Transverse colon (tissue), 4 donors: Measurements from ENCODE around the gene MED12L. TPM values are rescaled to one million over a fixed set of nuclear protein-coding genes. Genes with fewer than 3 reads are reported as not detected.

Experiments
- DNase-seq: peaks from one replicate; pipeline ENCODE4 v3.0.0-alpha.2; 2019
- H3K27ac ChIP-seq, 4 donors: fragments of 200-600 bp; sonication (generic); 2 replicates each; pipeline ENCODE4 v1.5.1; 2016 to 2018; ENCODE audit warnings: inconsistent platforms in 4 of 4
- H3K27me3 ChIP-seq: fragments of 200-600 bp; sonication (generic); 2 replicates; pipeline ENCODE4 v1.5.1; 2017; ENCODE audit warnings: inconsistent platforms
- H3K36me3 ChIP-seq, 4 donors: fragments of 200-600 bp; sonication (generic); 2 replicates each; pipeline ENCODE4 v1.5.1; 2017 to 2019; ENCODE audit warnings: inconsistent platforms in 4 of 4
- H3K4me1 ChIP-seq, 4 donors: fragments of 200-600 bp; sonication (generic); 2 replicates each; pipeline ENCODE4 v1.5.1; 2017 to 2020; ENCODE audit warnings: inconsistent platforms in 4 of 4
- H3K4me3 ChIP-seq, 4 donors: fragments of 200-600 bp; sonication (generic); 1 replicate in 1 of 4; 2 replicates in 3 of 4; pipeline versions ENCODE4 v1.5.1 to v1.6.1; 2017 to 2019; ENCODE audit warnings: inconsistent platforms in 4 of 4
- H3K9me3 ChIP-seq, 2 donors: fragments of 200-600 bp; sonication (generic); 2 replicates each; pipeline ENCODE4 v1.5.1; 2017 to 2019; ENCODE audit warnings: inconsistent platforms in 2 of 2
- EP300 ChIP-seq: sonication (generic); formaldehyde crosslinking; IDR thresholded peaks from one replicate; pipeline ENCODE4 v1.6.1; 2017; ENCODE audit warnings: antibody characterized with exemption, low read depth
- POLR2A ChIP-seq: fragments of 450-650 bp; IDR thresholded peaks from one replicate; pipeline ENCODE4 v1.6.1; 2016; ENCODE audit warnings: antibody characterized with exemption, mild to moderate bottlenecking, moderate library complexity
- POLR2AphosphoS5 ChIP-seq, 3 donors: sonication (generic); formaldehyde crosslinking; IDR thresholded peaks; one replicate each; pipeline ENCODE4 v1.6.1; 2016; ENCODE audit warnings: antibody characterized with exemption in 3 of 3
- WGBS, 2 donors: methylation state at CpG; one replicate each; pipeline ENCODE4 v1.1.5; 2018; ENCODE audit warnings: low coverage in 1 of 2; 5-methylcytosine and 5-hydroxymethylcytosine counted together
- in situ Hi-C, 4 donors: fragments of 200-750 bp; cut with MboI; loops; one replicate each; pipeline versions ENCODE4 v1.15.0 to v1.15.1; 2017; ENCODE audit warnings: low sequenced_read_pairs in 3 of 4, low pct_ligation_motif_present in 1 of 4, low pct_unique_long_range_greater_than_20kb in 1 of 4
- intact Hi-C: fragments of 100-400 bp; cut with DNase I; formaldehyde crosslinking; loops from one replicate; pipeline ENCODE4 v1.15.1; 2023; ENCODE audit warnings: low total_unique reads
- total RNA-seq, 4 donors: library from RNA; depleted of rRNA; stranded (reverse); fragments of >200 nt; gene quantifications; one replicate each; pipeline ENCODE4 v1.1.0, GENCODE V29; 2016
- TF ChIP-seq, protein P1 (sequence below), 5 experiments: fragments of 200-600 bp in 3 of 5; fragments of 450-650 bp in 2 of 5; sonication (generic) in 3 of 5; IDR thresholded peaks; 1 replicate in 2 of 5; 2 replicates in 3 of 5; pipeline ENCODE4 v1.5.1; 2016 to 2017; ENCODE audit warnings: antibody characterized with exemption in 5 of 5, inconsistent platforms in 3 of 5, mild to moderate bottlenecking in 2 of 5, moderate library complexity in 1 of 5

Gene MED12L
- total RNA-seq, 4 donors from 2014 or later, result under 0.01 to 8.6 (median 0.64) TPM

DNA sequence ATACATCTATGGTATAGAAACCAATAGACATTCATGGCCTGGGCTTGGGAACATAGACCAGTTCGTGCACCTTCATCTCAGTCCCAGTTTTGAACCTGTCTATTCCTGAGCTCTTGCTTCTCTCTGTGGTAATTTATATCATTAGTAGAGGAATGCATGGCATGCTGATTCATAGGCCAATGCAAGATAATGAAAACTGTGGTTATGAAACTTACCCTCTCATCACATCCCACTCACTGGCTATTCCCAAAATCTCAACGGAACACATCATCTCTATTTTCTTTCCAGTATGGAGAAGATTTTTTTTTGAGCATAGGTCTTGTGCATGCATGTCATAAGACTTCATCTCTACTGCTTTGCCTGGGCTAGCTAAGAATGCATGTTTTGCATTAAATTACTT is 317.8 kb downstream of the MED12L start:
- DNase-seq, result no peak
- H3K27ac ChIP-seq, result no peak overlapping the region
- TF ChIP-seq POLR2A (no peak), POLR2AphosphoS5 (IDR thresholded peaks at IDR 0.05) (no peak), EP300 (no peak)
- TF ChIP-seq, protein P1, sequence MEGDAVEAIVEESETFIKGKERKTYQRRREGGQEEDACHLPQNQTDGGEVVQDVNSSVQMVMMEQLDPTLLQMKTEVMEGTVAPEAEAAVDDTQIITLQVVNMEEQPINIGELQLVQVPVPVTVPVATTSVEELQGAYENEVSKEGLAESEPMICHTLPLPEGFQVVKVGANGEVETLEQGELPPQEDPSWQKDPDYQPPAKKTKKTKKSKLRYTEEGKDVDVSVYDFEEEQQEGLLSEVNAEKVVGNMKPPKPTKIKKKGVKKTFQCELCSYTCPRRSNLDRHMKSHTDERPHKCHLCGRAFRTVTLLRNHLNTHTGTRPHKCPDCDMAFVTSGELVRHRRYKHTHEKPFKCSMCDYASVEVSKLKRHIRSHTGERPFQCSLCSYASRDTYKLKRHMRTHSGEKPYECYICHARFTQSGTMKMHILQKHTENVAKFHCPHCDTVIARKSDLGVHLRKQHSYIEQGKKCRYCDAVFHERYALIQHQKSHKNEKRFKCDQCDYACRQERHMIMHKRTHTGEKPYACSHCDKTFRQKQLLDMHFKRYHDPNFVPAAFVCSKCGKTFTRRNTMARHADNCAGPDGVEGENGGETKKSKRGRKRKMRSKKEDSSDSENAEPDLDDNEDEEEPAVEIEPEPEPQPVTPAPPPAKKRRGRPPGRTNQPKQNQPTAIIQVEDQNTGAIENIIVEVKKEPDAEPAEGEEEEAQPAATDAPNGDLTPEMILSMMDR (IDR thresholded peaks at IDR 0.05), result no peak
- no peaks in the 10 kb centered on the region for H3K36me3 ChIP-seq
- in situ Hi-C loops, result no loop called here
- H3K27me3 ChIP-seq, result no peaks in the 10 kb centered on the region
- H3K4me1 ChIP-seq, result no peaks in the 10 kb centered on the region
- no peaks in the 10 kb centered on the region for H3K9me3 ChIP-seq
- 83 to 88% methylated on average over 2 of the region's 2 CpGs for WGBS, 2 donors
- intact Hi-C loops, result no loop called here
- no peak overlapping the region for H3K4me3 ChIP-seq

DNA sequence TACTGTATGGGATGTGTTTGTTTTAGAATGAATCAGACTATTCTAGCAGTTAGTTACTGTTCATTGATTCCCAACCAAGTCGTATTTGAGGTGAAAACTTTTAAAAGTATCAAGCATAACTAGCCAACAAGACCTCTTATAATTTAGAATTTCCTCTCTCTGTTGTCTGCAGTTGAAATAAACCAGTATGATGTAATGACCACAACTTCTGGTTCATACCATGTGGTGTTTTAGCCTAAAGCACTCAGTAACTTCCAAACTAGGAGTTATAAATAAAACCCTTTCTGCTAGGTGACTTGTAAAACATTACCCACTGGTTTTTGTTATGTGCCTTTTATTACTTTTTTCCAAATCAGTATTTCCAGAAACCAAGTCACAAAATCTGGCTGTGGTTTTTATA is 318.9 kb downstream of the MED12L start:
- TF ChIP-seq, protein P1 (IDR thresholded peaks at IDR 0.05), result no peak
- TF ChIP-seq POLR2AphosphoS5 (IDR thresholded peaks at IDR 0.05), result no peak
- no peak for TF ChIP-seq POLR2A
- TF ChIP-seq EP300, result no peak
- no peak for DNase-seq
- 15 to 22% methylated on average over 1 of the region's 1 CpG for WGBS, 2 donors
- Histone ChIP-seq H3K27ac (no peak overlapping the region), H3K4me1 (no peaks in the 10 kb centered on the region), H3K4me3 (no peak overlapping the region), H3K27me3 (no peaks in the 10 kb centered on the region), H3K9me3 (no peaks in the 10 kb centered on the region), H3K36me3 (no peaks in the 10 kb centered on the region)
- in situ Hi-C loops, result no loop called here
- intact Hi-C loops, result no loop called here

DNA sequence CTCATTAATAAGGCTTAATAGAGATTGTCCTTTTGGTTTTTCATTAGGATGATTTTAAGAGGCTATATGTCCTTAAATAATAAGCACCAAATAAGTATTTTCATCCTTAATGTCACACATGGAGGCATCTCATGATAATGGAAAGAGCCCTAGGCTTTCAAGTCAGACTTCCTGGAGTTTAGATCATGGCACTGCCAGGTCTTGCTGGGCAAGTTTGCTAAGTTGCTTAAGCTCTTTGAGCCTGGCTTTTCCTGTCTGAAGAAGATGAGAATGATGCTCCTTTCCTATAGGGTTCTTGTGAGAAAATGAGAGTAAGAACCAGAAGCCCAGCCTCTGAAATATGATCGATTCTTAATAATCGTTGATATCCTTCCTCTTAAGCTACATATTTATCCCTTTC is 322.5 kb downstream of the MED12L start:
- no peaks in the 10 kb centered on the region for H3K9me3 ChIP-seq
- 92 to 95% methylated on average over 2 of the region's 2 CpGs for WGBS, 2 donors
- H3K27ac ChIP-seq, result no peak overlapping the region
- TF ChIP-seq POLR2AphosphoS5 (IDR thresholded peaks at IDR 0.05) (no peak), POLR2A (no peak), EP300 (no peak)
- TF ChIP-seq, protein P1 (IDR thresholded peaks at IDR 0.05), result no peak
- H3K4me3 ChIP-seq, result no peak overlapping the region
- no peaks in the 10 kb centered on the region for H3K4me1 ChIP-seq
- no peaks in the 10 kb centered on the region for H3K36me3 ChIP-seq
- in situ Hi-C loops, result no loop called here
- DNase-seq, result no peak
- intact Hi-C loops, result no loop called here
- no peaks in the 10 kb centered on the region for H3K27me3 ChIP-seq

DNA sequence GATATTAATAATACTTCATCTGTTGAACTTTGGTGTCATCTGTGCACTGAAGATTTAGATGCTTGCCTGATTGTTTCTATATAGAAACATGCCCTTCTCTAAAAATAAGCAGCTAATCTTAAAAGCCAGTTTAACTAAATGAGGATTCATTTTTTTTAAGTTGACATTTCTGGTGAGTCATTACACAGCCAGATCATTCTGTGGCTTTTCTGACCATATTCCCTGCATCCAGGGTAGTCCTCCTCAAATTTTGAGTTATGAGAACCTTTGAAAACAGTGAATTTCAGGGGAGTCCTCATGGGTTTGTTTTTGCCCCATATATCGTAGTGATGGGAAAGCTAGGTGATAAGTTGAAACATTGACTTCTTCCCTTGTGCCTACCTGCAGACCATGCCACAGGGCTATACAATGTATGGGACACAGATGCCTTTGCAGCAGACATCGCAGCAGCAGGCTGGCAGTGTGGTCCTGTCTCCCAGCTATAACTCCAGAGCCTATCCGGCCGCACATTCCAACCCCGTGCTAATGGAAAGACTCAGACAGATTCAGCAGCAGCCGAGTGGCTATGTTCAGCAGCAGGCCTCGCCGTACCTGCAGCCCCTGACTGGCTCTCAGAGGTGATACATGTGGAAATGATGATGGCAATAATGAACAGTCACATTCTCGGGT is 325.6 kb downstream of the MED12L start:
- intact Hi-C loops, result no loop called here
- Histone ChIP-seq H3K27ac (no peak overlapping the region), H3K27me3 (no peaks in the 10 kb centered on the region), H3K9me3 (no peaks in the 10 kb centered on the region), H3K4me1 (no peaks in the 10 kb centered on the region), H3K4me3 (no peak overlapping the region), H3K36me3 (no peaks in the 10 kb centered on the region)
- in situ Hi-C loops, result no loop called here
- no peak for DNase-seq
- TF ChIP-seq POLR2AphosphoS5 (IDR thresholded peaks at IDR 0.05) (no peak), EP300 (no peak), POLR2A (no peak)
- TF ChIP-seq, protein P1 (IDR thresholded peaks at IDR 0.05), result no peak
- WGBS, 2 donors, result 83% methylated on average over 9 of the region's 9 CpGs; no CpG with 5 or more reads in 1 of the 2 donors
